Endothelial cell of umbilical vein (primary cell): Measurements from ENCODE around the gene TEX53. TPM values are rescaled to one million over a fixed set of nuclear protein-coding genes. Genes with fewer than 3 reads are reported as not detected.

ENCODE experiments used
- BruUV-seq: library from RNA; stranded (reverse); fragments of 400-500 nt; replicated peaks from 2 replicates; lab custom pipeline; 2021; lab: Mats Ljungman, UMichigan
- CTCF ChIA-PET: fragments of 300-600, 350-600 bp; sonication (Branson Sonifier 250); formaldehyde crosslinking; loops from one replicate; lab custom pipeline; 2021; ENCODE audit warnings: antibody characterized with exemption, inconsistent platforms; lab: Charles Lee
- POLR2A ChIA-PET: fragments of 300-600, 350-600 bp; sonication (Branson Sonifier 250); formaldehyde crosslinking; loops from one replicate; lab custom pipeline; 2021; ENCODE audit warnings: antibody characterized with exemption, inconsistent platforms; lab: Charles Lee
- DNase-seq: peaks from one replicate; pipeline ENCODE4 v3.0.0-alpha.2; 2011; ENCODE audit warnings: low read depth, low spot score
- FAIRE-seq: peaks from 2 replicates; lab custom pipeline; 2011; peaks lifted over from hg19 to GRCh38; lab: Jason Lieb, UNC
- H2AFZ ChIP-seq: 2 replicates; pipeline ENCODE4 v1.6.0; 2012; ENCODE audit warnings: low read depth, low read length, control low read depth, inconsistent platforms
- H3K27ac ChIP-seq: 2 replicates; pipeline ENCODE4 v1.5.1; 2011; ENCODE audit warnings: low read depth, mild to moderate bottlenecking, control low read depth, low read length, moderate library complexity; ENCODE audit not compliant: insufficient read depth
- H3K27me3 ChIP-seq, 2 experiments: 2 replicates each; pipeline versions ENCODE4 v1.6.0 to v1.6.1; 2011; ENCODE audit warnings: low read length in 2 of 2, mixed read lengths in 1 of 2; ENCODE audit not compliant: control insufficient read depth in 2 of 2, insufficient read depth in 2 of 2
- H3K36me3 ChIP-seq, 2 experiments: 2 replicates in 1 of 2; 3 replicates in 1 of 2; pipeline ENCODE4 v1.5.1; 2011; ENCODE audit warnings: low read length in 2 of 2, mild to moderate bottlenecking in 1 of 2, moderate library complexity in 1 of 2; ENCODE audit not compliant: control insufficient read depth in 2 of 2, insufficient read depth in 2 of 2; ENCODE audit errors: extremely low read depth in 1 of 2
- H3K4me1 ChIP-seq: 3 replicates; pipeline ENCODE4 v1.5.1; 2011; ENCODE audit warnings: mild to moderate bottlenecking, low read length; ENCODE audit not compliant: control insufficient read depth, insufficient read depth; ENCODE audit errors: extremely low read depth
- H3K4me2 ChIP-seq: 2 replicates; pipeline ENCODE4 v1.6.1; 2011; ENCODE audit warnings: low read length, control low read depth, mixed read lengths; ENCODE audit not compliant: insufficient read depth
- H3K4me3 ChIP-seq, 3 experiments: fragments of 200-600 bp in 1 of 3; sonication (generic), shearing (Covaris generic) in 1 of 3; replicated peaks in 1 of 3; 2 replicates each; pipeline ENCODE4 v1.5.1; 2011 to 2016; ENCODE audit warnings: control low read depth in 3 of 3, low read length in 3 of 3, mild to moderate bottlenecking in 2 of 3, inconsistent platforms in 1 of 3, low read depth in 1 of 3, moderate library complexity in 1 of 3; ENCODE audit not compliant: insufficient read depth in 1 of 3
- H3K79me2 ChIP-seq: 2 replicates; pipeline ENCODE4 v1.6.0; 2012; ENCODE audit warnings: low read length, inconsistent platforms; ENCODE audit not compliant: control insufficient read depth, insufficient read depth
- H3K9ac ChIP-seq: replicated peaks from 2 replicates; pipeline ENCODE3; 2011; ENCODE audit warnings: low read length, control low read depth; ENCODE audit not compliant: insufficient read depth; ENCODE audit errors: extremely low read depth
- H3K9me1 ChIP-seq: replicated peaks from 3 replicates; pipeline ENCODE4 v1.6.0; 2011; ENCODE audit warnings: mild to moderate bottlenecking, low read length; ENCODE audit not compliant: control insufficient read depth, insufficient read depth; ENCODE audit errors: extremely low read depth
- H3K9me3 ChIP-seq: replicated peaks from 2 replicates; pipeline ENCODE4 v1.5.1; 2012; ENCODE audit warnings: low read length, inconsistent platforms; ENCODE audit not compliant: control insufficient read depth, insufficient read depth
- H4K20me1 ChIP-seq: replicated peaks from 2 replicates; pipeline ENCODE3; 2011; ENCODE audit warnings: mild to moderate bottlenecking, low read length; ENCODE audit not compliant: control insufficient read depth, insufficient read depth; ENCODE audit errors: extremely low read depth
- CTCF ChIP-seq, 2 donors: IDR thresholded peaks; 1 replicate in 1 of 2; 2 replicates in 1 of 2; pipeline ENCODE4 v1.5.1; 2011; ENCODE audit warnings: low read length in 2 of 2, mild to moderate bottlenecking in 2 of 2, moderate library complexity in 2 of 2, control low read depth in 1 of 2, inconsistent platforms in 1 of 2, low read depth in 1 of 2; ENCODE audit not compliant: insufficient read depth in 1 of 2; ENCODE audit errors: extremely low read depth in 1 of 2
- EZH2 ChIP-seq: IDR thresholded peaks from 2 replicates; pipeline ENCODE4 v1.6.1; 2012; ENCODE audit warnings: borderline replicate concordance, low read depth, mild to moderate bottlenecking, moderate library complexity, low read length, inconsistent platforms; ENCODE audit not compliant: severe bottlenecking
- FOS ChIP-seq: IDR thresholded peaks from 2 replicates; pipeline ENCODE4 v1.6.1; 2011; ENCODE audit warnings: mild to moderate bottlenecking, low read length, moderate library complexity, borderline replicate concordance; ENCODE audit not compliant: insufficient read depth
- GATA2 ChIP-seq: IDR thresholded peaks from 2 replicates; pipeline ENCODE4 v1.7.0; 2011; ENCODE audit warnings: low read depth, mild to moderate bottlenecking, moderate library complexity, mixed read lengths, low read length; ENCODE audit not compliant: insufficient read length, insufficient read depth
- JUN ChIP-seq: IDR thresholded peaks from 2 replicates; pipeline ENCODE4 v1.6.1; 2011; ENCODE audit warnings: borderline replicate concordance, low read depth; ENCODE audit not compliant: insufficient read length, insufficient read depth
- MAX ChIP-seq: IDR thresholded peaks from 2 replicates; pipeline ENCODE4 v1.6.1; 2011; ENCODE audit not compliant: insufficient read depth, insufficient read length
- MYC ChIP-seq: IDR thresholded peaks from one replicate; pipeline ENCODE4 v1.6.1; 2011; ENCODE audit warnings: mild to moderate bottlenecking, low read depth, low read length
- POLR2A ChIP-seq: IDR thresholded peaks from 2 replicates; pipeline ENCODE4 v1.6.1; 2012; ENCODE audit warnings: low read depth, mild to moderate bottlenecking, control low read depth, low read length
- POLR2AphosphoS5 ChIP-seq: IDR thresholded peaks from 2 replicates; pipeline ENCODE4 v1.6.1; 2012; ENCODE audit warnings: low read depth, mild to moderate bottlenecking, control low read depth, low read length, moderate library complexity; ENCODE audit not compliant: insufficient read depth
- dilution Hi-C: fragments of 300-500 bp; cut with MboI; formaldehyde crosslinking; loops from one replicate; pipeline ENCODE4 v1.15.0; 2019; ENCODE audit warnings: low sequenced_read_pairs; ENCODE audit not compliant: extremely low pct_ligation_motif_present
- intact Hi-C: fragments of 100-400 bp; cut with micrococcal nuclease; formaldehyde crosslinking; loops from one replicate; pipeline ENCODE4 v1.10.0; 2022
- polyA plus RNA-seq, 4 experiments: library from polyadenylated mRNA; depleted of rRNA in 3 of 4; stranded (reverse) in 3 of 4; unstranded in 1 of 4; fragments of >200 nt; gene quantifications; 2 replicates each; pipeline versions ENCODE4 v1.2.1 to v1.2.3, GENCODE V29; 2011 to 2012; ENCODE audit warnings: missing spikeins in 1 of 4
- total RNA-seq: library from RNA; stranded (reverse); gene quantifications from 2 replicates; pipeline ENCODE4 v1.2.3, GENCODE V29; 2021

TEX53 gene
- total and polyA plus RNA-seq, 2 donors (not counting 3 experiments of a cell fraction or from before 2014, with no cell fraction given) = not detected

GRCh38 chr9:114634387-114634786 lies 23.2 kb downstream of the TEX53 start:
- Histone ChIP-seq H3K9ac (no peak overlapping the region), H3K9me1 (no peaks in the 10 kb centered on the region), H3K79me2 (no peaks in the 10 kb centered on the region), H3K27me3 (no peaks in the 10 kb centered on the region), H3K4me3 (no peak overlapping the region), H3K36me3 (peaks cover 0 to 7% of the 10 kb centered on the region in 2 experiments), H3K4me1 (no peaks in the 10 kb centered on the region), H2AFZ (no peak overlapping the region), H4K20me1 (no peaks in the 10 kb centered on the region), H3K27ac (no peak overlapping the region), H3K9me3 (no peaks in the 10 kb centered on the region), H3K4me2 (no peak overlapping the region)
- BruUV-seq = no TSS peak
- FAIRE-seq (no peak), DNase-seq (no peak)
- ChIA-PET CTCF (interaction anchor here (1.4 kb wide), 1 partner anchor 229 kb away, joined by 4 read pairs; no protein-coding TSS in a partner anchor), POLR2A (no interaction called here)
- TF ChIP-seq POLR2AphosphoS5 (no peak), JUN (no peak), MYC (no peak), FOS (no peak), MAX (no peak), EZH2 (no peak), CTCF (IDR thresholded peaks at IDR 0.05; ENCODE audit: extremely low read depth in 1 of 2, insufficient read depth in 1 of 2, low read depth in 1 of 2, low read length in 2 of 2) (no peak), GATA2 (no peak), POLR2A (no peak)
- dilution Hi-C loops = no loop called here
- intact Hi-C loops = no loop called here
